Activated naive CD4-positive, alpha-beta T cell treated with anti-CD3 and anti-CD28 coated beads, Interleukin-2, amount 50 U/mL, for 16 hours (primary cell): ENCODE data around the gene RNF5.

Experiments used
- DNase-seq: peaks from one replicate; pipeline ENCODE4 v3.0.0-alpha.2; 2020

The RNF5 gene

DNA sequence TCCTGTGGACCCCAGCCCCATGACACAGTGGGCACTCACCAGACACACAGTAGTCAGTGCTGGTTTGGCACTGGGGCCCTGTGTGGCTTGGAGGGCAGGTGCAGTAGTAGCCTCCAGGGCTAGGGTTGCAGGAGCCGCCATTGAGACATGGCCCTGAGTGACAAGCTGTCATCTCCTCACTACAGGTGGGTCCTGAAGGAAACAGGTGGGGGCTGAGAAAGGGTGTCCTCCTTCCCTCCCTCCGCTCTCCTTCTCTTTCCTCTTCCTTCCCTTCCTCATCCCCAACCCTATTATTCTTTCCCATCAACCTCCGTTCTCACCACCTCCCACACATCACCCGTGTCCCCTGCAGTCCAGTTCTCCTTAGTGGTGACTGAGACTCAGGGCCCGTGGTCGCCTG, 35.4 kb downstream of the RNF5 start:
- no peak for DNase-seq

DNA sequence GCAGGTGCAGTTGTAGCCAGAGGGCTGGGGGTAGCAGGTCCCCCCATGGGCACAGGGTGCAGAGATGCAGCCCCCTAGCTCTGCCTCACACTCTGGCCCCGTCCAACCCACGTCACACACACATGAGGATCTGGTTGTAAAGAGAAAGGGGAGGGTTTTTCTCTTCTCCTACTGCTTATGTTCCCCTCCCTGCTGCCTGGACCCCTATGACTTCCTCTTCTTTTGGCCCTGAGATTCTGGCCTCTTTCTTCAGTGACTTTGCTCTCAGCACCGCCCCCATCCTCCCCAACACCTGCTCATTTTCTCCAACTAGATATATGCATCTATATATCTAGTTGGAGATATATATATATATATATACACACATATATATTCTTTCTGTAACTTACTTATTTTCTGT, 35.9 kb downstream of the RNF5 start:
- no peak for DNase-seq

DNA sequence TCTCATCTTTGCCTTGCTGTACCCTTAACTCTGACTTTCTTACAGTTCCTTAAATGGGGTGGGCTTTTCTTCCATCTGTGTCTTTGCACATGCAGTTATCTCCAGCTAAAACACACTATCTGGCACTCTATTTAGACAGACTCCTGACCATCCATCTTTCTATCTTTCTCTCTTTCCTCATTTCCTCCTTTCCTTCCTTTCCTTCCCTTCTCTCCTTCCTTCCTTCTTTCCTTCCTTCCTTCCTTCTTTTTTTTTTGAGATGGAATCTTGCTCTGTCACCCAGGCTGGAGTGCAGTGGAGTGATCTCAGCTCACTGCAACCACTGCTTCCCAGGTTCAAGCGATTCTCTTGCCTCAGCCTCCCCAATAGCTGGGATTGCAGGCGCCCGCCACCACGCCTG, 37.4 kb downstream of the RNF5 start:
- no peak for DNase-seq

DNA sequence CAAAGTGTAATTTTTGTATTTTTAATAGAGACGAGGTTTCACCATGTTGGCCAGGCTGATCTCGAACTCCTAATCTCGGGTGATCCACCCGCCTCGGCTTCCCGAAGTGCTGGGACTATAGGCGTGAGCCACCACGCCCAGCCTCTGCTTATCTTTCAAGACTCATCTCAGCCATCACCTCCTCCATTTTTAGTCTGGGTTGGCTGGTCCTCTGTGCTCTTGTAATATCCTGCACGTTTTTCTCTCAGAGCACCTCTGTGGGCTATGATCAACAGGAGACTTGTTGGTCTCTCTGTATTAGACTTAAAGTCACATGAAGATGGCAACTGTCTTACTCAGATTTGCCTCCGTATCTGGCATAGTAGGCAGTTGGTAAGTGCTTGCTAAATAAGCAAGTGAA, 38.1 kb downstream of the RNF5 start:
- no peak for DNase-seq

DNA sequence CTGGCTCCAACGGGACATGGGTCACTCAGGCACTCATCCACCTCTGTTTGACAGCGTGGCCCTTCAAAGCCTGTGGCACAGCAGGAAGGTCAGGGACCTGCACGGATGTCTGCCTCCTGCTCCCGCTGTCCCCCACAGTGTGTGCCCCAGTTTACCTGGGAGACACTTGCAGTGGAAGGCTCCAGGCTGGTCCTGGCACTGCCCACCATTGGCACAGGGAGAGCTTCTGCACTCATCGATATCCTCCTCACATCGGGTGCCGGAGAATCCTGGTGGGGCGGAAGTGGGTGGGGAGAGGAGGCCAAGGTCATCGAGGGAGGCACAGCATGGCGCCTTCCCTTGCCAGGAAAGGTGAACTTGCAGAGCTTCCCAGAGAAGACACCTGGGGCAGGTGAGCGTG, 38.8 kb downstream of the RNF5 start:
- DNase-seq: no peak

DNA sequence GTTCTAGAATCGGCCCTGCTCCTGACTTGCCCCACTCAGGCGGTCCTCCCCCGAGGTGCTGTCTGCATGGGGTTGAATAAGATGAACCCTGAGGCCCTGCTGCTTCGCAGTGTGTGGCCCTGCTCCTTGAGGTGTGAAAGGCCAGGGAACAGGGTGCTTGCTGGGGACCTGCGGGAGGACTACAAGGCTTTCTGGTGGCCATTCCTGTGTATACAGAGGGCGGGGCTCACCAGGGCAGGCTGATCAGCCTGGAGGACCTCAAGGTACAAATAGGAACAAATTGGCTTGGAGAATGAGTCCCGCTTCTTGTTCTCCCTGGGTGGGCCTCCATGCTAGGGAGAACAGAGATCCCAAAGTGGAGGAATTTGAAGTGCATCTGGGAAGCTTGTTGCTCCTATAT, 40.0 kb downstream of the RNF5 start:
- no peak for DNase-seq

DNA sequence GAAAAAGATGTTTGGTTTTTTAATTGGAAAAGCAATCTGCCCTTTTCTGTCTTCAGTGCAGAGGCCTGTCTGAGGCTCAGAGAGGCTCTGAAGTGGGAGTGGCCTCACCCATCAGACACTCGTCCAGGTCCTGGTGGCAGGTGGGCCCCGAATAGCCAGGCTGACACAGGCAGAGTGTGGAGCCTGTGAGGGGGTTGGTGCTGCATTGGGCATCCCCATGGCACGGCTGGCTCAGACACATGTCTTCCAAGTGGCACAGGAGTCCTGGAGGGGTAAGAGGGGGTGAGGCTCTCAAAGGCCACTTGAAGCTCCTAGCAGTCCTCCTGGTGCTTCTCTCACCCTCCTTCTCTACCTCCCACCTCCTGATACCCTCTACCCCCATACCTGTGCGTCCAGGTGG, 41.8 kb downstream of the RNF5 start:
- no peak for DNase-seq

DNA sequence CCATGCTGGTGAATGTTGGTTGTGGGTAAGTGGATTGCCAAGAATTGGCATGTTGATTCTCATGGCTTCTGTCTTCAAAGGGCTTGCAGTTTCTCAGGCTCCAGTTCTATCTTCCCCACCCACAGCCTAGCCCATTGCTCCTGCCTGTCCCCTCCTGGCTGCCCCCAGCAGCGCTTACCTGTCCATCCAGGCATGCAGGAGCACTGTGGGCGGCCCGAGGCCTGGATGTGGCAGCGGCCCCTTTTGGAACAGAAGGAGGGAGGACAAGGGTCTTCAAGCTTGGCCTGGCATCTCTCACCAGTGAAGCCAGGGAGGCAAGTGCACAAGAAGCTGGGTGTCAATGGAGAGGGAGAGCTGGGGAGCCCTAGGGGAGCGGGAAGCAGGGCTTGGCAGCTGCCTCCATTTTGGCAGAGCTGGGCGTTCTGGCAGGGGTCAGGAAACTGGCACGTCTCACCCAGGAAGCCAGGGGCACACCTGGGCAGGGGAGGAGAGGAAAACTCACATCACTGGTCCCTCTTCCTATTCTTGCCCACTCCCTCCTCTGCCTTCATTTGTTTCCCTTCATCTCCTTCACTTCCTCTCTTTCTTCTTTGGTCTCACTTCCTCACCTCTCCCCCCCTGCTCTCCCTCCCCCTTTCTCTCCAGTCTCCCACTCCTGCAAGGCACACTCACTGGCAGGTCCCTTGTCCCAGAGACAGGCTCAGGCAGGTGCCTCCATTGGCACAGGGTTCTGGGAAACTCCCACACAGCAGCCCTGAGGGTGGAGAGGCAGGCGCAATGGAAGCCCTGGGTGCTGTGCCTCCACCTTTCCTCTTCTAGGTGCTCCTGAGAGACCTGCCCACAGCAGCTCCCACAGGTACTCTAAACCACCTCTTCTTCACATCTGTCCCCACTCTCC, 44.4 kb downstream of the RNF5 start:
- no peak for DNase-seq

DNA sequence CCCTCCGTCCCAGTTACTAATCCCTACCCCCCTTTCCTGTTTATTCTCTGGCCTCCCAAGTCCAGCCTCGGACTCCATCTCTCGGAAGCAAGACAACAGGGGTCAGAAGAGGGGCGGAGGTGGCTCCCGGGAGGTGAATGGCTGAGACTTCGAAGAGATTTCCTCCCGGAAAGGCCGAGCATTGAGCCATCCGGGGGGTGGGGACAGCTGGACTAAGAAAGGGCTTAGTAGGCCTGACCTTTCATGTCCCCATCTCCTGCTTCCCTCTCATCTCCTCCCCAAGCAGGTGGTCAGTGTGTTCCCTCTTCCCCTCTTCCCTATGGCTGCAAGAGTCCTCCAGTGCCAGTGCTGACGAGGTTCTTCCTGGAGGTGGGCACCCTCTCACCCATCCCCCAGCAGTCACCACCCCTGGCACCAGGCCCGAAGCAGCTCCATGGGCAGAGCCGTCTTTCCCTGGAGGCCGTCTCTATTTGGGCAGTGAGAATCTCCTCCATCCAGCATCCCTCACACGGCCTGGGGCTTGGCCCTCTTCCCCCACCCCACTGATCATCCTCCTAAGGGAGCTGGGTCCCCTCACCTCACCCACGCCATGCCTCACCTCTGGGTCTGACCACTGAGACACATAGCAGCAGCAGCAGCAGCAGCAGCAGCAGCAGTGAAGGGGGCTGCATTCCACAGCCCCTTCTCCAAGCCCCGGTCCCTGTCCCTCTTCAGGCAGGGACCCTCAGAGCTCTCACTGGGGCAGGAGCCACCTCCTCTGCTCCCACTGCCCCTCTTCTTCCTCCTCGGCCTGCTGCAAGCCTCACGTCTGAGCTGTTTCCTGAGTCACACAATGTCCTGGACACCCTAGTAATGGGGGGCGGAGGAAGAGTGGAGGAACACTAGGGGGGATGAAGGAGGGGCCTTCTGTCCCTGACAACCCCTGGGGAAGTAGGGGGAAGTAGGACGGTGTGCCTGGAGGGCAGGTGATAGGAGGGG, 45.3 kb downstream of the RNF5 start, which contains the start of gene NOTCH4:
Gene NOTCH4, minus strand, starts transcription at position 810 of the 978 bp plus-strand sequence. Its CDS starts 139 bp downstream, at position 671.
- DNase-seq: no peak

DNA sequence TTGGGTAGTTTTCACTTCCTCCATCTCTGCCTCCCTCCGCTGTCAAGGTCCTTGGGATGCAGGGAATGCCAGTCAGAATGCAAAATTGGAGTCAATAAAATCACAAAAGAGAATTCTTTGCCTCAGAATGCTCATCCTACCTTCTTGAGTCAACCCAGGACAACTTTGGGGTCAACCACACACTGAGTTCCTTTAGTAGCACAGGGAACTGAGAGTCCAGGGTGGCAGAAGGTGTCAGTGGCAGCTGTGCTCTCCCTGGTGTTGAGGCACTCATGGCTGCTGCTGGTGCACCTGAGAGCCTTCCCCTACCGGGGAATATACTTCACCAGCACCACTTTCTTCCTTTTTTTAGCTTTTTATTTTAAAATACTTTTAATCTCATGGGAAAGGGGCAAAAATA, 46.5 kb downstream of the RNF5 start:
- no peak for DNase-seq

DNA sequence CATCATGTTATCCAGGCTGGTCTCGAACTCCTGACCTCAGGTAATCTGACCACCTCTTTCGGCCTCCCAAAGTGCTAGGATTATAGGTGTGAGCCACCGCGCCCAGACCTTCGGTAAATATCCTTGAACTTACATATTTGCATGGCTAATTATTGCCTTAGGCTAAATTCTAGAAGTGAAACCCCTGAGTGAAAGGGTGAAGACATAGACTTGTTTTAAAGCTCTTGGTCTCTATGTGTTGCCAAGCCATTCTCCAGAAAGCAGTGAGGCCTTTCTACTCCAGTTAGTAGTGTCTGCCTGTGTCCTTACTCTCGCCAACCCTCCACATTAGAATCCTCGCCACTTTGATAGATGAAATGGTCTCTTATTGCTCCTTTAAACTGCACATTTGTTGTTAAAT, 48.2 kb downstream of the RNF5 start:
- no peak for DNase-seq
